ENCODE measurements around the gene RSAD2. TPM values are rescaled to one million over a fixed set of nuclear protein-coding genes. Genes with fewer than 3 reads are reported as not detected.
"Not testable (repeated sequence)": the region's sequence is repeated elsewhere in the genome, so short reads cannot be mapped to it uniquely, and the experiment has no call there.

RSAD2 gene
- total and polyA plus RNA-seq, 4 experiments from 2014 or later, result 3.8 to 10.4 (median 5.0) TPM

- Mint-ChIP-seq H3K9me3 (peaks cover 5 to 83% (median 74%) of the 10 kb centered on the region in 8 donors), H3K4me3 (no peak overlapping the region), H3K36me3 (peaks cover 75 to 78% of the 10 kb centered on the region in 2 donors), H3K27me3 (no peaks in the 10 kb centered on the region), H3K4me1 (no peaks in the 10 kb centered on the region), H3K27ac (no peak overlapping the region)
- no peak for DNase-seq
- no peaks in the 10 kb centered on the region for H3K27me3 ChIP-seq (ENCODE audit: insufficient read depth, low read length)
- H3K4me3 ChIP-seq (ENCODE audit: low read length in 2 of 2), result no peak overlapping the region
- H3K9me3 ChIP-seq (ENCODE audit: control insufficient read depth in 1 of 2, low read length in 2 of 2), result peaks cover 6 to 55% of the 10 kb centered on the region in 2 donors
- intact Hi-C loops (cut with micrococcal nuclease), result no loop called here
- H3K4me1 ChIP-seq (ENCODE audit: insufficient read depth, low read length), result no peaks in the 10 kb centered on the region
- no peak overlapping the region for H3K27ac ChIP-seq (ENCODE audit: low read depth, low read length)
- ChIA-PET POLR2A (ENCODE audit: partially characterized antibody) (interaction anchor here (1.6 kb wide), 1 partner anchor 18 kb away, joined by 4 read pairs; no protein-coding TSS in a partner anchor), CTCF (ENCODE audit: partially characterized antibody) (no interaction called here)
- peaks cover 17% of the 10 kb centered on the region for H3K36me3 ChIP-seq (ENCODE audit: insufficient read depth, low read length)
These were observed 30.5 kb upstream of the RSAD2 start for GRCh38 chr2:6846967-6847681.

DNA sequence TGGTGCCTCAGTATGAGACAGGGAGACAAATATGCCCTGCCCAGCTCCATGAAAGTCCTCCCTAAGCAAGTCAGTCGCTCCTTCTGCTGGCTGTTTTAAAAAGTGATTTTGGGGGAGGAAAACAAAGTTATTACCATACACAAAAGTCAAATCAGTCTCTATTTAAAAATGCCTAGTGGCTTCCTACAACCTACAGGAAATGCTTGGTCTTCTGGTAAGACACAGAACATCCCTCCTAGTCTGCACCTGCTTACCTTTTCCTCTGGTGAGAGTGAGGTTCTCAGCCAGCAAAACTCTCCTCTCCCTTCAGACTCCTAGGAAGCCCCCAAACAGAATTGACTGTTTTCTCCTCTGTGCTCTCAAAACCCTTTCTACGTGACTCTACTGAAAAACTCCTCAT is 25.4 kb upstream of the RSAD2 start:
- intact Hi-C loops (cut with micrococcal nuclease), result no loop called here
- peaks cover 0 to 12% of the 10 kb centered on the region in 2 donors for H3K9me3 ChIP-seq (ENCODE audit: control insufficient read depth in 1 of 2, low read length in 2 of 2)
- H3K27me3 ChIP-seq (ENCODE audit: insufficient read depth, low read length), result no peaks in the 10 kb centered on the region
- POLR2A ChIA-PET (ENCODE audit: partially characterized antibody), result no interaction called here
- no peak for DNase-seq
- peaks cover 17% of the 10 kb centered on the region for H3K36me3 ChIP-seq (ENCODE audit: insufficient read depth, low read length)
- no peak overlapping the region for H3K27ac ChIP-seq (ENCODE audit: low read depth, low read length)
- no peak overlapping the region for H3K4me3 ChIP-seq (ENCODE audit: low read length in 2 of 2)
- Mint-ChIP-seq H3K27me3 (no peaks in the 10 kb centered on the region), H3K4me1 (peaks cover 0 to 5% (median 2%) of the 10 kb centered on the region in 4 donors), H3K9me3 (peaks cover 2 to 33% (median 26%) of the 10 kb centered on the region in 8 donors), H3K27ac (peak overlapping the region in 1 of 7 donors; percentile 29), H3K4me3 (no peak overlapping the region), H3K36me3 (peaks cover 68 to 86% of the 10 kb centered on the region in 2 donors)
- CTCF ChIA-PET (ENCODE audit: partially characterized antibody), result interaction anchor here (1.6 kb wide), 1 partner anchor 206 kb away, joined by 3 read pairs; no protein-coding TSS in a partner anchor
- H3K4me1 ChIP-seq (ENCODE audit: insufficient read depth, low read length), result no peaks in the 10 kb centered on the region

GRCh38 chr2:6854416-6854815 is 23.2 kb upstream of the RSAD2 start:
- peaks cover 66 to 83% of the 10 kb centered on the region in 2 donors for H3K36me3 Mint-ChIP-seq
- Histone ChIP-seq H3K4me1 (ENCODE audit: insufficient read depth, low read length) (no peaks in the 10 kb centered on the region), H3K27ac (ENCODE audit: low read depth, low read length) (no peak overlapping the region), H3K36me3 (ENCODE audit: insufficient read depth, low read length) (peaks cover 12% of the 10 kb centered on the region), H3K27me3 (ENCODE audit: insufficient read depth, low read length) (no peaks in the 10 kb centered on the region), H3K4me3 (ENCODE audit: low read length in 2 of 2) (no peak overlapping the region), H3K9me3 (ENCODE audit: control insufficient read depth in 1 of 2, low read length in 2 of 2) (peaks cover 0 to 2% of the 10 kb centered on the region in 2 donors)
- POLR2A ChIA-PET (ENCODE audit: partially characterized antibody), result no interaction called here
- H3K9me3 Mint-ChIP-seq, result peaks cover 0 to 30% (median 16%) of the 10 kb centered on the region in 8 donors
- no peak overlapping the region for H3K4me3 Mint-ChIP-seq
- no peak for DNase-seq
- H3K4me1 Mint-ChIP-seq, result peaks cover 0 to 7% (median 5%) of the 10 kb centered on the region in 4 donors
- intact Hi-C loops (cut with micrococcal nuclease), result no loop called here
- CTCF ChIA-PET (ENCODE audit: partially characterized antibody), result interaction anchor here (1.0 kb wide), 1 partner anchor 42 kb away, joined by 4 read pairs; no protein-coding TSS in a partner anchor
- no peak overlapping the region for H3K27ac Mint-ChIP-seq
- H3K27me3 Mint-ChIP-seq, result no peaks in the 10 kb centered on the region

GRCh38 chr2:6855860-6856547 is 21.6 kb upstream of the RSAD2 start:
- Histone ChIP-seq H3K4me3 (ENCODE audit: low read length in 2 of 2) (no peak overlapping the region), H3K27ac (ENCODE audit: low read depth, low read length) (no peak overlapping the region), H3K4me1 (ENCODE audit: insufficient read depth, low read length) (no peaks in the 10 kb centered on the region), H3K27me3 (ENCODE audit: insufficient read depth, low read length) (no peaks in the 10 kb centered on the region), H3K9me3 (ENCODE audit: control insufficient read depth in 1 of 2, low read length in 2 of 2) (peaks cover 0 to 4% of the 10 kb centered on the region in 2 donors), H3K36me3 (ENCODE audit: insufficient read depth, low read length) (peaks cover 8% of the 10 kb centered on the region)
- H3K4me1 Mint-ChIP-seq, result peaks cover 0 to 7% (median 5%) of the 10 kb centered on the region in 4 donors
- H3K4me3 Mint-ChIP-seq, result no peak overlapping the region
- H3K36me3 Mint-ChIP-seq, result peaks cover 64 to 83% of the 10 kb centered on the region in 2 donors
- H3K9me3 Mint-ChIP-seq, result peaks cover 2 to 30% (median 21%) of the 10 kb centered on the region in 8 donors
- CTCF ChIA-PET (ENCODE audit: partially characterized antibody), result no interaction called here
- intact Hi-C loops (cut with micrococcal nuclease), result no loop called here
- POLR2A ChIA-PET (ENCODE audit: partially characterized antibody), result interaction anchor here (1.5 kb wide), 1 partner anchor 10 kb away, joined by 3 read pairs; the partner anchor contains the start of gene CMPK2
- H3K27me3 Mint-ChIP-seq, result no peaks in the 10 kb centered on the region
- no peak overlapping the region for H3K27ac Mint-ChIP-seq
- no peak for DNase-seq

GRCh38 chr2:6856548-6856920 is 21.0 kb upstream of the RSAD2 start:
- Histone ChIP-seq H3K36me3 (ENCODE audit: insufficient read depth, low read length) (peaks cover 4% of the 10 kb centered on the region), H3K27ac (ENCODE audit: low read depth, low read length) (no peak overlapping the region), H3K4me1 (ENCODE audit: insufficient read depth, low read length) (no peaks in the 10 kb centered on the region), H3K27me3 (ENCODE audit: insufficient read depth, low read length) (no peaks in the 10 kb centered on the region), H3K4me3 (ENCODE audit: low read length in 2 of 2) (no peak overlapping the region), H3K9me3 (ENCODE audit: control insufficient read depth in 1 of 2, low read length in 2 of 2) (peaks cover 0 to 4% of the 10 kb centered on the region in 2 donors)
- H3K27ac Mint-ChIP-seq, result no peak overlapping the region
- POLR2A ChIA-PET (ENCODE audit: partially characterized antibody), result interaction anchor here (1.5 kb wide), 1 partner anchor 9 kb away, joined by 3 read pairs; the partner anchor contains the start of gene CMPK2
- intact Hi-C loops (cut with micrococcal nuclease), result no loop called here
- CTCF ChIA-PET (ENCODE audit: partially characterized antibody), result no interaction called here
- no peak for DNase-seq
- no peak overlapping the region for H3K4me3 Mint-ChIP-seq
- peaks cover 2 to 31% (median 21%) of the 10 kb centered on the region in 8 donors for H3K9me3 Mint-ChIP-seq
- H3K4me1 Mint-ChIP-seq, result peaks cover 0 to 7% (median 5%) of the 10 kb centered on the region in 4 donors
- H3K36me3 Mint-ChIP-seq, result peaks cover 64 to 83% of the 10 kb centered on the region in 2 donors
- no peaks in the 10 kb centered on the region for H3K27me3 Mint-ChIP-seq

DNA sequence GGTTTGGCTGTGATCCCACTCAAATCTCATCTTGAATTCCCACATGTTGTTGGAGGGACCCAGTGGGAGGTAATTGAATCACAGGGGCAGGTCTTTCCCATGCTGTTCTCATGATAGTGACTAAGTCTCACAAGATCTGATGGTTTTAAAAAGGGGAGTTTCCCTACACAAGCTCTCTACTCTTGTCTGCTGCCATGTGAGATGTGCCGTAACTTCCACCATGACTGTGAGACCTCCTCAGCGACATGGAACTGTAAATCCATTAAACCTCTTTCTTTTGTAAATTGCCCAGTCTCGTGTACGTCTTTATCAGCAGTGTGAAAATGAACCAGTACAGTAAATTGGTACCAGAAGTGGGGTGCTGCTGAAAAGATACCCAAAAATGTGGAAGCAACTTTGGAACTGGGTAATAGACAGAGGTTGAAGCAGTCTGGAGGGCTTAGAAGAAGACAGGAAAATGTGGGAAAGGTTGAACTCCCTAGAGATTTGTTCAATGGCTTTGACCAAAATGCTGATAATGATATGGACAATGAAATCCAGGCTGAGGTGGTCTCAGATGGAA is 19.0 kb upstream of the RSAD2 start:
- DNase-seq; H3K9me3 ChIP-seq (ENCODE audit: control insufficient read depth in 1 of 2, low read length in 2 of 2); H3K27ac ChIP-seq (ENCODE audit: low read depth, low read length); H3K27me3 Mint-ChIP-seq; H3K36me3 ChIP-seq (ENCODE audit: insufficient read depth, low read length); H3K27me3 ChIP-seq (ENCODE audit: insufficient read depth, low read length); CTCF ChIA-PET (ENCODE audit: partially characterized antibody); H3K4me3 ChIP-seq (ENCODE audit: low read length in 2 of 2); H3K4me1 ChIP-seq (ENCODE audit: insufficient read depth, low read length); POLR2A ChIA-PET (ENCODE audit: partially characterized antibody); intact Hi-C loops (cut with micrococcal nuclease); H3K27ac Mint-ChIP-seq; H3K4me3 Mint-ChIP-seq: not testable (repeated sequence)
- Mint-ChIP-seq H3K9me3 (peaks cover 2 to 34% (median 20%) of the 10 kb centered on the region in 8 donors), H3K36me3 (peaks cover 68 to 82% of the 10 kb centered on the region in 2 donors), H3K4me1 (peaks cover 0 to 12% (median 7%) of the 10 kb centered on the region in 4 donors)

DNA sequence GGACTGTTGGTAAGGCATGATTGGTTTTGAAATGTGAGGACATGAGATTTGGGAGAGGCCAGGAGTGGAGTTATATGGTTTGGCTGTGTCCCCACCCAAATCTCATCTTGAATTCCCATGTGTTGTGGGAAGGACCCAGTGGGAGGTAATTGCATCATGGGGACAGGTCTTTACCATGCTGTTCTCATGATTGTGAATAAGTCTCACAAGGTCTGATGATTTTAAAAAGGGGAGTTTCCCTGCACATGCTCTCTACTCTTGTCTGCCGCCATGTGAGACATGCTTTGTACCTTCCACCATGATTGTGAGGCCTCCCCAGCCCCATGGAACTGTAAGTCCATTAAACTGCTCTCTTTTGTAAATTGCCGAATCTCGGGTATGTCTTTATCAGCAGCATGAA is 17.3 kb upstream of the RSAD2 start:
- Histone ChIP-seq H3K27ac (ENCODE audit: low read depth, low read length) (no peak overlapping the region), H3K4me1 (ENCODE audit: insufficient read depth, low read length) (peaks cover 9% of the 10 kb centered on the region), H3K9me3 (ENCODE audit: control insufficient read depth in 1 of 2, low read length in 2 of 2) (peaks cover 0 to 4% of the 10 kb centered on the region in 2 donors), H3K4me3 (ENCODE audit: low read length in 2 of 2) (no peak overlapping the region), H3K27me3 (ENCODE audit: insufficient read depth, low read length) (no peaks in the 10 kb centered on the region), H3K36me3 (ENCODE audit: insufficient read depth, low read length) (peaks cover 4% of the 10 kb centered on the region)
- POLR2A ChIA-PET (ENCODE audit: partially characterized antibody), result no interaction called here
- Mint-ChIP-seq H3K36me3 (peaks cover 63 to 70% of the 10 kb centered on the region in 2 donors), H3K27ac (peak overlapping the region in 2 of 7 donors; percentile 38 to 66), H3K4me1 (peaks cover 7 to 18% (median 12%) of the 10 kb centered on the region in 4 donors), H3K27me3 (no peaks in the 10 kb centered on the region), H3K4me3 (no peak overlapping the region), H3K9me3 (peaks cover 2 to 34% (median 18%) of the 10 kb centered on the region in 8 donors)
- CTCF ChIA-PET (ENCODE audit: partially characterized antibody), result interaction anchor here (1.1 kb wide), 1 partner anchor 183 kb away, joined by 3 read pairs; no protein-coding TSS in a partner anchor
- intact Hi-C loops (cut with micrococcal nuclease), result no loop called here
- no peak for DNase-seq
